Cardiac fibroblast (primary cell): ENCODE data around the gene NR2F6.

Experiments
- DNase-seq, 2 donors: peaks; one replicate each; pipeline versions ENCODE4 v3.0.0 to v3.0.0-alpha.2; 2010; ENCODE audit warnings: low read depth in 2 of 2
- H3K4me3 ChIP-seq, 2 donors: replicated peaks in 1 of 2; 1 replicate in 1 of 2; 2 replicates in 1 of 2; pipeline ENCODE4 v1.5.1; 2011; ENCODE audit warnings: low read depth in 2 of 2, low read length in 2 of 2, mild to moderate bottlenecking in 2 of 2, moderate library complexity in 1 of 2
- TF ChIP-seq, protein P1 (sequence below): IDR thresholded peaks from one replicate; pipeline ENCODE4 v1.5.1; 2011; ENCODE audit warnings: low read depth, mild to moderate bottlenecking, low read length, inconsistent platforms

The NR2F6 gene

DNA sequence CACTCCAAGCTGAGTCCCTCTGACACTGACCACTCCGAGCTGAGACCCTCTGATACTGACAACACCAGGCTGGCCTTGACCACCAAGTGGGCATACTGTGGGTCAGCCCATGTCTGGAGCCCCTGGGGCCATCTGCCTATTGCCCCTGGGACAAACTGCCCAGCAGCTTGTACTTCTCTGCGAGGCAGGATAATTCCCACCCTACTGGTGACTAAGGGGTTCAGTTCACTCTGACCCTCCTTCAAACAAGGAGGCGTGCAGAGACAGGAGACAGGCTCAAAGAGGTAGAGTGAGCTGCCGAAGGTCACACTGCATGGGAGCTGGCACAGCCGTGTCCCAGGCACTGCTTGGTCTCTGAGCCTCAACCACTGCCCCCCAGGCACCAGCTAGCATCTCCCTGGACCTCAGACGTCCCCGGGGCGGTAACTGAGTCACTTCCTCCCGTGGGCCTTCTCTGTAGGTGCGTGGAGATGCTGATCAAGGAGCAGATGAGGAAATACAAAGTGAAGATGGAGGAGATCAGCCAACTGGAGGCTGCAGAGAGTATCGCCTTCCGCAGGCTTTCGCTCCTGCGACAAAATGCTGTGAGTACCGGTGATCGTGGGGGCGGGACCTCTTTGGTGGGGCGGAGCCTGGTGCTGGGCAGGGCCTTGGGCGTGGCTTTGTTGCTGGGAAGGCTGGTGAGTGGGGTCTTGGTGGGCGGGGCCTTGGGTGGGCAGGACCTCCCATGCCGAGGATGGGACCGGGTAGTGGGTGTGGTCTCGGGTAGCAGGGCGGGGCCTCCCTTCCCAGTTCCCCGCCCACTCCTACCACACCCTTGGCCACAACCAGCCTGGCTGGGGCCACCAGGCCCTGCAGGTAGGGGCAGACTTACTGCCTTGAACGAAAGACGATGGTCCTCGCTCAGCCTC is 36.3 kb downstream of the NR2F6 start:
- DNase-seq = peak; percentile 38 to 45
- H3K4me3 ChIP-seq = no peak overlapping the region
- TF ChIP-seq, protein P1, sequence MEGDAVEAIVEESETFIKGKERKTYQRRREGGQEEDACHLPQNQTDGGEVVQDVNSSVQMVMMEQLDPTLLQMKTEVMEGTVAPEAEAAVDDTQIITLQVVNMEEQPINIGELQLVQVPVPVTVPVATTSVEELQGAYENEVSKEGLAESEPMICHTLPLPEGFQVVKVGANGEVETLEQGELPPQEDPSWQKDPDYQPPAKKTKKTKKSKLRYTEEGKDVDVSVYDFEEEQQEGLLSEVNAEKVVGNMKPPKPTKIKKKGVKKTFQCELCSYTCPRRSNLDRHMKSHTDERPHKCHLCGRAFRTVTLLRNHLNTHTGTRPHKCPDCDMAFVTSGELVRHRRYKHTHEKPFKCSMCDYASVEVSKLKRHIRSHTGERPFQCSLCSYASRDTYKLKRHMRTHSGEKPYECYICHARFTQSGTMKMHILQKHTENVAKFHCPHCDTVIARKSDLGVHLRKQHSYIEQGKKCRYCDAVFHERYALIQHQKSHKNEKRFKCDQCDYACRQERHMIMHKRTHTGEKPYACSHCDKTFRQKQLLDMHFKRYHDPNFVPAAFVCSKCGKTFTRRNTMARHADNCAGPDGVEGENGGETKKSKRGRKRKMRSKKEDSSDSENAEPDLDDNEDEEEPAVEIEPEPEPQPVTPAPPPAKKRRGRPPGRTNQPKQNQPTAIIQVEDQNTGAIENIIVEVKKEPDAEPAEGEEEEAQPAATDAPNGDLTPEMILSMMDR = no peak

DNA sequence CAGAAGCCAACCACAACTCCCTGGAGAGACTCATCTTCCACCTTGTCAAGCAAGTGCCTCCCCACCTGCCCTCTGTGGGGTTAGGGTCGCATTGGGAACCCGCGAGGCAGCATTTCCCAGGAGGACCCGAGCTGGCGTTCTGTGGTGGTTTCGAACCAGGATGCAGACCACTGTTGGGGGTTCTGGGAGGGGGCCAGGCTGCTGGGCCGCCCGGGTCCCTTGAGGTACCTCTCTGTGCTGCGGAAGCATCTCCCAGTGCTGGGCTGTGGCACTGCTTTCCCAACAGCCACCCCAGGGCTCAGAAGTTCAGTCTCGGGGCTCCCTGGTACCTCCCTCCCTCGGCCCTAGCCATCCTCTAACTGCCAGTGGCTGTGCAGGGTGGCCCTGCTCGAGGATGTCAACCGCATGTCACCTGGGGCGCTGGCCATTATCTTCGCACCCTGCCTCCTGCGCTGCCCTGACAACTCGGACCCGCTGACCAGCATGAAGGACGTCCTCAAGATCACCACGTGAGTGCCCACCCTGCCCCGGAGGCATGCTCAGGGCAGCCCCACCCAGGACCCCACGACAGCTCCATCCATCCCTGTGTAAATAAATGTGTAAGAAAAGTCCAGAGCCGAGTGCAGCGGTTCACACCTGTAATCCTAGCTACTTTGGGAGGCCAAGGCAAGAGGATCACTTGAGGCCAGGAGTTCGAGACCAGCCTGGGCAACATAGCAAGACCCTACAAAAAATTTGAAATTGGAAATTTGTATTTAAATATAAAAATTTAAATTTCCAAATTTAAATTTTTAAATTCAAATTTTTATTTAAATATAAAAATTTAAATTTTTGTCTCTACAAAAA is 38.8 kb downstream of the NR2F6 start:
- no peak for DNase-seq
- TF ChIP-seq, protein P1 = no peak
- H3K4me3 ChIP-seq = no peak overlapping the region

DNA sequence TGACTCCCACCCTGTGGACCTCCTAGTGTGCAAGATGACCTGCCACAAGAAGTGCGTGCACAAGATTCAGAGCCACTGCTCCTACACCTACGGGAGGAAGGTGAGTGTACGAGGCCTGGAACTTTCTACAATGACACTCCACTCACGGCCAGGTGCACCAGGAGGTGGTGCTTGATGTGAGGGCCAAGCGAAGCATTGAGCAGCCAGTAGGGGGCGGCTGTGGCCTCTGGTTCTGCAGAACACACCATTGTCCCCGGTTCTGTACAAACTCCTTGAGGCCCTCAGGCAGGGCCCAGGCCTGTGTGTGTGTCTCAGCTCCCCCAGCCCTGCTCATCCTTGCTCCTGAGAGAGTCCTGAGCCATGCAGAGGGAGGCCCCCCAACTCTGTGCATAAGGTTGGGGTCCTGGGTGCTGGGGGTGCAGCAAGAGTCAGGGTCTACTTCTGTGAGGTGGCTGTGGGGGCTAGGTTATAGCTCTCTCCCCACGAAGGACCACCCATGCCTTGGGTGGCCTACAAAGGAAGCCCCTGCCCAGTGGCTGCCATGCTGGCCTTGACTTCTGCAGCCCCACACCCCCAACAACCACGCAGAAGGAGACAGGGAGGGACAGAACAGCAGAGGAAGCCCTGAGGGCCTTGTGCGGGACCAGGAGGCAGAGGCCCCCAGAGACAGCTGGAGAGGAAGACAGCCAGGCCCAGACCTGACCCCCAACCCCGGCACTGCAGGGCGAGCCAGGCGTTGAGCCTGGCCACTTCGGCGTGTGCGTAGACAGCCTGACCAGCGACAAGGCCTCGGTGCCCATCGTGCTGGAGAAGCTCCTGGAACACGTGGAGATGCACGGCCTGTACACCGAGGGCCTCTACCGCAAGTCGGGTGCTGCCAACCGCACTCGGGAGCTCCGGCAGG is 40.2 kb downstream of the NR2F6 start:
- peak; percentile 68 to 72 for DNase-seq

DNA sequence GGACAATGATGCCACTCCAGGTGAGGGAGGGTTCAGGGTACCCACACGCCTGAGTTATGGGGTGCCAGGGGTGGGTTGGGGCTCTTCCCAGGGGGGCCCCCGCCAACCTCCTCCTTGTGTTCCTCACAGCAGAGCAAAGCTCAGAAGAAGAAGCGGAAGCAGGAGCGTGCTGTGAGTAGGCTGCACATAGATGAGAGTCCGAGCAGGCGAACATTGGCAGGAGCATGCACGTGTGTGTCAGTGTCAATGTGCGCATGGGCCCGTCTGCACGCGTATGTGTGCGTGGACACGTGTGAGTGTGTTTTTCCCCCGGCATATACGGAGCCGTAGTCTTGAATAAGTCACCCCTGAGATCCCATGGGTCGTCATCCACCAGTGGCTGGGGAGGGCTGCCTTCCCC is 43.0 kb downstream of the NR2F6 start:
- TF ChIP-seq, protein P1 = no peak
- H3K4me3 ChIP-seq = no peak overlapping the region
- DNase-seq = no peak

More for the DNA sequence above, 40.2 kb downstream of the NR2F6 start:
- TF ChIP-seq, protein P1 = peak; percentile 86
- no peak overlapping the region for H3K4me3 ChIP-seq

DNA sequence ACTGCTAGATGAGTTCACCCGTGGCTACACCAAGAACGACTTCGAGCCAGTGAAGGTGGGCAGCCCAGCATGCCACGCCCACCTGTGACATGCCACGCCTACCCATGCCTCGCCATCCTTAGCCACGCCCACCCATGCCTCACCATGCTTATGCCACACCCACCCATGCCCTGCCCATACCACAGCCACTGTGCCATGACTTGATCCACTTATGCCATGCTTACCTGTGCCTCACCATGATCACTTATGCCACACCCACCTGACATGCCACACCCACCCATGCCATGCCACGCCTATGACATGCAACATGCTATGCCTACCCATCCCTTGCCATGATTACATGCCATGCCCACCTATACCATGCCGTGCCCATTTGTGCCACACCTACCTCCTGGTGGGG is 43.5 kb downstream of the NR2F6 start:
- no peak for DNase-seq
- TF ChIP-seq, protein P1 = no peak
- no peak overlapping the region for H3K4me3 ChIP-seq

DNA sequence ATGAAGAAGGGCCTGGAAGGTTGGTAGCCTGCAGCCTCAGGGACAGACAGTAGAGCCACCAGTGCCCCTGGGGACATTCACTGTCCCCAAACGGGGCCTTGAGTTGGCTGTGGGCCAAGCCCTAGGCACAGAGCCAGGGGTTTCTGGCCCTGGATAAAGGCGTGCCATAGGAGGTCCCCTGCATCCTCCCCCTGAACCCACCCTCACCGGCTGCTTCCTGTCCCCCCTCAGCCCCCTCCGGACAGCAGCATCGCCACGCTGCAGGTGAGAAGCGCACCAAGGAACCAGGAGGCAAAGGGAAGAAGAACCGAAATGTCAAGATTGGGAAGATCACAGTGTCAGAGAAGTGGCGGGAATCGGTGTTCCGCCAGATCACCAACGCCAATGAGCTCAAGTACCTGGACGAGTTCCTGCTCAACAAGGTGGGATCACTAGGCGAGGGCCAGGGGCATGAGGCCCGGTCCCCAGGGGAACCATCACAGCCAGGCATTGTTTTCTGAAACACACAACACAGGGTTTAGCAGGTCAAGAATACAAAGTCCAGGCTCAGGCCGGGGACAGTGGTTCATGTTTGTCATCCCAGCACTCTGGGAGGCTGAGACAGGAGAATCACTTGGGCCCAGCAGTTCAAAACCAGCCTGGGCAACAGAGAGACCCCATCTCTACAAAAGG is 45.2 kb downstream of the NR2F6 start:
- TF ChIP-seq, protein P1 = no peak
- H3K4me3 ChIP-seq = no peak overlapping the region
- DNase-seq = no peak
